ENCODE measurements around the gene PRR22. TPM values are rescaled to one million over a fixed set of nuclear protein-coding genes. Genes with fewer than 3 reads are reported as not detected.

The PRR22 gene
- polyA plus RNA-seq, 4 donors, result 1.7 to 4.4 (median 2.3) TPM

- no peak for DNase-seq (ENCODE audit: low read depth in 4 of 4, low spot score in 3 of 4)
These were observed 30.3 kb upstream of the PRR22 start for GRCh38 chr19:5814852-5815246.

DNA sequence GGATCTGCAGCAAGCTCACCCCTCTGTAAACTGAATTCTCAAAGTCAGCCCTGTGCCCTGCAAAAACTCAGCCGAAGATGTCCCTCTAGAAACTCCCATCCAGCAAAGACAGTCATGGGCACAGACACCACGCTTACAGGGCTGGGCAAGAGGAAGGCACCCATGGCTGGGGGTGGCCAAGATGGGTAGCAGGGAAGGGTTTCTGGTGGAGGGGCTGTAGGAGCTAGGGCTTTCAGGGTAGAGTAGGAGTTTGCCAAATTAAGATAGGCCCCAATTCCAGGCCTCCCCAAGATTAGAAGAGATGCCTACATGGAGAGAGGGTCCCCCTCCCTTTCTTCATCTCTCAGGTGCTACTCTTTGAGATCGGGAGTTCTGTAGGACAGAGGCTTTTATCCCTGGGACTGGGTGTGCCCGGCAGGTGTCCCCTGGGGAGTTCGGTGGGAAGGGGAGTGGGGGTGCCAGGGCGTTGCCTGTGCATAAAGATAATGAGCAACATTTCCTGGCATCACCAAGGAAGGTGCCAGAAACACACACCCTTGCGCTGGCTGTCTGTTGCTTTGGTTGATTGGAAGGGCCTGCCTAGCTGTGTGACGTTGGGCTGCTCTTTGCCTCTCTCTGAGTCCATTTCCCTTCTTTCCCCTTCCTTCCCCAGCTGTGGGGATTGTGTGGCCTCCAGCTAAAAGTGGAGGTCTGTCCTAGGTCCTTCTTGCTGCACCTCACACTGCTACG, 29.7 kb upstream of the PRR22 start:
- no peak for DNase-seq (ENCODE audit: low read depth in 4 of 4, low spot score in 3 of 4)

DNA sequence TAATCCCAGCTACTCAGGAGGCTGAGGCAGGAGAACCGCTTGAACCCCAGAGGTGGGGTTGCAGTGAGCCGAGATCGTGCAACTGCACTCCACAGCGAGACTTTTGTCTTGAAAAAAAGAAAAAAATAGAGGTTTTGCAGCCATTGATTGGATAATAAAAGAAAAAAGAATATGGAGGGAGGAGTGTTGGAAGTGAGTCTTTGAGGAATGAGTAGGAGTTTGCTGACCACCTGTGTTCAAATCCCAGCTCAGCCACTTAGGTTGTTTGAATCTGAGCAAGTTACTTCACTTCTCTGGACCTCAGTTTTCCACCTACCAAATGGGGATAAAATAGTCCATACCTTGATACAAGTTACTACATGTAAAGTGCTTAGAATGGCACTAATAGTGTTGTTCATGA, 26.6 kb upstream of the PRR22 start:
- no peak for DNase-seq (ENCODE audit: low read depth in 4 of 4, low spot score in 3 of 4)

GRCh38 chr19:5809469-5809868, 24.9 kb upstream of the PRR22 start:
- DNase-seq (ENCODE audit: low read depth in 4 of 4, low spot score in 3 of 4), result no peak

GRCh38 chr19:5809053-5809452, 24.5 kb upstream of the PRR22 start:
- DNase-seq (ENCODE audit: low read depth in 4 of 4, low spot score in 3 of 4), result no peak

DNA sequence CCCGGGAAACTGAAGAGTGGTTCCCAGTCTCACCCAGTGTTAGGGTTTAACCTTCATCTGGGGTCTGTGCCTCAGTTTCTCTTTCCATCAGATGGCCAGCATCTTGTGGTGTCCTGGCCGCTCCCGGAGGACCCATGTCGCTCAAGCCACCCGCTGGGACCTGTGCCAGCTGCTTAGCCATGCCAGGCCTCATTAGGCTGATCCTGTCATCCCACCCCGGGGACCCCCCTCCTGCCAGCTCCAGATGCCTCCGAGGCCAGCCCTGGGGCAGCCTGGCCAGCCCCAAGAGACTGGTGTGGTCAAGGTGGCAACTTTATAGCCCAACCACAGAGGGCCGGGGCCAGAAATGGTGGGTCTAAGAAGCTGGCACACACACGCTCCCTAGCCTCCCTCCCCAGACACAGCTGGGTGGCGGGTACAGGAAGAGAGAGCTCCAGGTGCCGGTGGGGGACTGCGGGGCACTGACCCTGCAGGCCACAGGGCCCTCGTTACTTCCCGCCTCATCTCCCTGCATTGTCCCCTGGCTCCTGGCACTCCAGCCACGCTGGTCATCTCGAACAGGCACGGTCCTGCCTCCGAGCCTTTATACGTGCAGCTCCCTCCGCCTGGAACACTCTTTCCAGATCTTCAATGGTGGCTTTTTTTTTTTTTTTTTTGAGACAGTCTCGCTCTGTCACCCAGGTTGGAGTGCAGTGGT, 23.7 kb upstream of the PRR22 start:
- no peak for DNase-seq (ENCODE audit: low read depth in 4 of 4, low spot score in 3 of 4)

DNA sequence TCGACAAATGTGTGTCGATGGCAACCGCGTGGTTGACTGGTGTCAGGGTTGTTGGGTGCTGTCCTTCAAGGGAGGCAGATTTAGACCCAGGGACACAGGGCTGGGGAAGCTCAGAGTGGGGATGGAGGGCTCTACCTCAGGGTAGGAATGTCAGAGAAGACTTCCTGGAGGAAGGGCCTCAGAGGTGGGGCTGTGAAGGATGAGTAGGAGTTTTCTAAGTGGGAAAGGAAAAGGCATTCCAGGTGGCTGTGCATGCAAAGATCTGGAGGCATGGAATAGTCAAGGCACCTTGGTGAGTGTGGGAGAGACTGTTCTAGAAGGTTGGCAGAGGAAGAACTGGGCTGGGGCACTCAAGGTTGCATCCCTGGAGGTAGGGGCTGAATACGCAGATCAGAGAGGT, 22.4 kb upstream of the PRR22 start:
- no peak for DNase-seq (ENCODE audit: low read depth in 4 of 4, low spot score in 3 of 4)

GRCh38 chr19:5806133-5806489, 21.6 kb upstream of the PRR22 start:
- DNase-seq (ENCODE audit: low read depth in 4 of 4, low spot score in 3 of 4), result no peak

DNA sequence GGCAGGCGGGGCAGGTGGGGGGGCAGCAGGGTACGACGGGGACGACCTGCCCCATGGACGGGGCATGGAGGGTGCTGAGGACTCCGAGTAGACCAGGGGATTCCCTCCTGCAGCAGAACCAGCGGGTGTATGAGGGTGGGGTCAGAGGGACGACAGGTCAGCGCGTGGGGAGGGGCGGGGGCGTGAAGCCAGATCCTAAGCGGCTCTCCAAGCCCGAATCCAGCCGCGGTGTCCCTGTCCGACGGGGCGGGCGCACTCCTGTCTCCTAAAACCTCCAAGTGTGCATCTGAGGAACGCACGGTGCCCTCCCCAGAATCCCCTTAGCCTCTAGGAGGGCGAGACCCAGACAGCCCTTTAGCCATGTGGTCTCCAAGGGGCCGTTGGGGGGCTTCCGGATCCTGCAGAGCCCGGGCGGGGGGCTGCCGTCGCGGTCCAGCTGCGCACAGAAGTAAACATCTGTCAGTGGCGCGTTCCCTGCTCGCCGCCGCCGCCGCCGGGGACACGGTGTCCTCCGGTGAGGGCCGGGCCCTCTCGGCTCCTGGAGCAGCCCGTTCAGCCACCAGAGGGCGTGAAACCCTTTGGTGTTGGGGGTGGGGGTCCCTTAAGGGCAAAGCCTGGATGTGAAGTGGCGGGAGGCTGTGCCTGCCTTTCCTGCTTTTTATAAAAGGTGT, 21.1 kb upstream of the PRR22 start:
- DNase-seq (ENCODE audit: low read depth in 4 of 4, low spot score in 3 of 4), result no peak

DNA sequence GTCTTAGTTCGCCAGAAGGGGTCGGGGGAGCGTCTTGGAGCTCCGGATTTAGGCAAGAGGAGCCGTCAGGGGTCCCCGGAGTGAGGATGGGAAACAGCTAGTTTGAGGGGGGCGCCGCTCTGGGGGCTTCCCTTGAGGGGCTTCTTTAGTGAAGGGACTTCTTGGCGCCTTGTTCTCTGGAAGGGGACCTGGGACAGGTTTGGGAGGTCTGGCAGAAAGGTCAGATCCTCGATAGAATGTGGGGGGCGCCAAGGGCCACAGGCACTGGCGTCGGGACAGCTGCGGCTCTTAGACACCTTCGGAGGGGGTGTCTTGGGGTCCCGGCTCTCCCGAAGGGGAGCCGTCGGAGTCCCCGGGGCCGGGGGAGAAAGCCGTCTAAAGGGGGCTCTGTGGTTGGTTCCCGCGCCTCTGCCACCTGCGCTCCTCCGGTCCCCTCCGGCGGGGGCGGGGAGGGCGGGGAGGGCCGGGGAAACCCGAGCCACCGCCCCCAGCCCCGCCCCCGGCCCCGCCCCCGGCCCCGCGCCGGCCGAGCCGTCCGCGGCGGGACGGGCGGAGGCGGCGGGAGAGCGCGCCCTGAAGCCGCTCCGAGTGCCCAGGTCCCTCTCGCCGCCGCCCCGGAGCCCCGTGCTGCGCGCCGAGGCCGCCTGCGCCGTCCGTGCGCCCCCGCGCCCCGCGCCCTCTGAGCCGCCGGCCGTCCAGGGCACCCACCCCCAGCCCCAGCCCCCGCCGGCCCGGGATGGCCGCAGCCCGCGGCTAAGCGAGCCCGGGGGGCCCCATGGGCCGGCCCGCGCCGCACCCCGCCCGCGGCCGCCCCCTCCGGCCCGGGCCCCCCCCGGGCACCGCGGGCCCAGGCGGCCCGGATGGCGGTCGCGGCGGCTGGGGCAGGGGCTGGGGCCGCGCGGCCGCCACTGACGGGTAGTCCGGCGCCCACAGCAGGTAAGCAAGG, 20.2 kb upstream of the PRR22 start, which contains the start of gene NRTN:
Gene NRTN, plus strand, starts transcription at position 552 of the 946 bp plus-strand sequence. CDS start 19,099 bp downstream, outside the sequence.
- no peak for DNase-seq (ENCODE audit: low read depth in 4 of 4, low spot score in 3 of 4)

- DNase-seq (ENCODE audit: low read depth in 4 of 4, low spot score in 3 of 4), result peak; percentile 74 to 85 (median 80)
These were observed 19.4 kb upstream of the PRR22 start for GRCh38 chr19:5803752-5804515.

DNA sequence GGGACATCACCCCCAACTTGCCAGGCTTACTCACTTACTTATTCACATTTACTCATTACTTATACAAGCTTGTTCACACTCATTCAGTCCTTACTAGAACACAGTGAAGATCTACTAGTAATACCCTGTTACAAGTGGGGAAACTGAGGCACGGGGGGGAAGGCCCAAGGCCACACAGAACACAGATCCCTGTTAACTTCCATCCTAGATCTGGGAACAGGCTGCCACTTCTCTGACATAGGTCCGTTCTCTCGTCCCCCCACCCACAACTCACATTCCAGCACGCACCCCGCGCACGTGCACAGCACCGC, 18.9 kb upstream of the PRR22 start:
- no peak for DNase-seq (ENCODE audit: low read depth in 4 of 4, low spot score in 3 of 4)

- DNase-seq (ENCODE audit: low read depth in 4 of 4, low spot score in 3 of 4), result peak in 1 of 4 donors; percentile 60
These were observed 17.5 kb upstream of the PRR22 start for GRCh38 chr19:5801796-5802619.

- DNase-seq (ENCODE audit: low read depth in 4 of 4, low spot score in 3 of 4), result no peak
These were observed 16.1 kb upstream of the PRR22 start for GRCh38 chr19:5800361-5801270.

- DNase-seq (ENCODE audit: low read depth in 4 of 4, low spot score in 3 of 4), result no peak
These were observed 15.0 kb upstream of the PRR22 start for GRCh38 chr19:5799247-5800241.

- no peak for DNase-seq (ENCODE audit: low read depth in 4 of 4, low spot score in 3 of 4)
These were observed 13.7 kb upstream of the PRR22 start for GRCh38 chr19:5798244-5798643.

- DNase-seq (ENCODE audit: low read depth in 4 of 4, low spot score in 3 of 4), result no peak
These were observed 10.9 kb upstream of the PRR22 start for GRCh38 chr19:5795382-5795919.

Measured in left renal pelvis (tissue), 4 donors.